Esophagus muscularis mucosa (tissue), 4 donors: ENCODE data around the gene TCF7. TPM values are rescaled to one million over a fixed set of nuclear protein-coding genes. Genes with fewer than 3 reads are reported as not detected.

Experiments
- DNase-seq: peaks from one replicate; pipeline ENCODE4 v3.0.0-alpha.2; 2017; ENCODE audit errors: extremely low spot score
- H3K27ac ChIP-seq, 4 donors: fragments of 200-600 bp; sonication (generic); replicated peaks in 1 of 4; 1 replicate in 3 of 4; 2 replicates in 1 of 4; pipeline ENCODE4 v1.5.1; 2016 to 2019; ENCODE audit warnings: mild to moderate bottlenecking in 1 of 4
- H3K27me3 ChIP-seq, 4 donors: fragments of 200-600 bp; sonication (generic); one replicate each; pipeline versions ENCODE4 v1.5.1 to v1.6.0; 2016 to 2019
- H3K36me3 ChIP-seq, 4 donors: fragments of 200-600 bp; sonication (generic); one replicate each; pipeline ENCODE4 v1.5.1; 2016 to 2019
- H3K4me1 ChIP-seq, 4 donors: fragments of 200-600 bp; sonication (generic); one replicate each; pipeline ENCODE4 v1.5.1; 2016 to 2019
- H3K4me3 ChIP-seq, 4 donors: fragments of 200-600 bp; sonication (generic); 1 replicate in 2 of 4; 2 replicates in 2 of 4; pipeline ENCODE4 v1.5.1; 2016 to 2019; ENCODE audit warnings: mild to moderate bottlenecking in 4 of 4, moderate library complexity in 1 of 4
- H3K9me3 ChIP-seq, 4 donors: fragments of 200-600 bp; sonication (generic); 1 replicate in 3 of 4; 2 replicates in 1 of 4; pipeline ENCODE4 v1.5.1; 2016 to 2019
- CTCF ChIP-seq, 3 experiments: fragments of 200-600 bp in 2 of 3; fragments of 450-650 bp in 1 of 3; sonication (generic) in 2 of 3; IDR thresholded peaks; one replicate each; pipeline ENCODE4 v1.5.1; 2017 to 2019; ENCODE audit warnings: antibody characterized with exemption in 3 of 3, mild to moderate bottlenecking in 2 of 3, moderate library complexity in 1 of 3
- EP300 ChIP-seq: sonication (generic); formaldehyde crosslinking; IDR thresholded peaks from one replicate; pipeline ENCODE4 v1.6.1; 2017; ENCODE audit warnings: antibody characterized with exemption
- POLR2A ChIP-seq: fragments of 450-650 bp; IDR thresholded peaks from one replicate; pipeline ENCODE4 v1.6.1; 2017; ENCODE audit warnings: antibody characterized with exemption, moderate library complexity, mild to moderate bottlenecking, low read depth
- POLR2AphosphoS5 ChIP-seq, 2 donors: sonication (generic); formaldehyde crosslinking; IDR thresholded peaks; one replicate each; pipeline ENCODE4 v1.6.1; 2017; ENCODE audit warnings: antibody characterized with exemption in 2 of 2
- WGBS: methylation state at CpG from one replicate; pipeline ENCODE4 v1.1.5; 2018; 5-methylcytosine and 5-hydroxymethylcytosine counted together
- intact Hi-C: fragments of 100-400 bp; cut with DNase I; formaldehyde crosslinking; loops from one replicate; pipeline ENCODE4 v1.15.1; 2023
- total RNA-seq, 4 donors: library from RNA; depleted of rRNA; stranded (reverse); fragments of >200 nt; gene quantifications; one replicate each; pipeline versions ENCODE4 v1.1.0 to v1.2.1, GENCODE V29; 2016

TCF7 gene
- total RNA-seq, 4 donors from 2014 or later: 0.99 to 2.1 (median 1.5) TPM

GRCh38 chr5:134083517-134083916 is 31.0 kb upstream of the TCF7 start:
- 68% methylated on average over 2 of the region's 5 CpGs for WGBS
- intact Hi-C loops: no loop called here
- Histone ChIP-seq H3K9me3 (no peaks in the 10 kb centered on the region), H3K27me3 (no peaks in the 10 kb centered on the region), H3K4me3 (no peak overlapping the region), H3K4me1 (no peaks in the 10 kb centered on the region), H3K27ac (no peak overlapping the region), H3K36me3 (no peaks in the 10 kb centered on the region)
- no peak for DNase-seq
- no peak for TF ChIP-seq CTCF (IDR thresholded peaks at IDR 0.05)
- TF ChIP-seq POLR2A: no peak
- no peak for TF ChIP-seq POLR2AphosphoS5 (IDR thresholded peaks at IDR 0.05)
- TF ChIP-seq EP300: no peak

GRCh38 chr5:134084022-134084565 is 30.4 kb upstream of the TCF7 start:
- TF ChIP-seq POLR2AphosphoS5 (IDR thresholded peaks at IDR 0.05) (no peak), CTCF (IDR thresholded peaks at IDR 0.05) (no peak), EP300 (no peak), POLR2A (no peak)
- Histone ChIP-seq H3K9me3 (no peaks in the 10 kb centered on the region), H3K27me3 (no peaks in the 10 kb centered on the region), H3K36me3 (no peaks in the 10 kb centered on the region), H3K4me3 (no peak overlapping the region), H3K4me1 (no peaks in the 10 kb centered on the region), H3K27ac (no peak overlapping the region)
- WGBS: 87% methylated on average over 4 of the region's 5 CpGs
- no peak for DNase-seq
- intact Hi-C loops: no loop called here

GRCh38 chr5:134084570-134084969 is 29.9 kb upstream of the TCF7 start:
- WGBS: 89% methylated on average over 1 of the region's 2 CpGs
- no peaks in the 10 kb centered on the region for H3K36me3 ChIP-seq
- no peaks in the 10 kb centered on the region for H3K27me3 ChIP-seq
- intact Hi-C loops: no loop called here
- no peak overlapping the region for H3K4me3 ChIP-seq
- no peak for DNase-seq
- TF ChIP-seq EP300 (no peak), CTCF (IDR thresholded peaks at IDR 0.05) (no peak), POLR2A (no peak), POLR2AphosphoS5 (IDR thresholded peaks at IDR 0.05) (no peak)
- no peaks in the 10 kb centered on the region for H3K9me3 ChIP-seq
- no peaks in the 10 kb centered on the region for H3K4me1 ChIP-seq
- H3K27ac ChIP-seq: no peak overlapping the region

- no peaks in the 10 kb centered on the region for H3K36me3 ChIP-seq
- H3K4me1 ChIP-seq: no peaks in the 10 kb centered on the region
- intact Hi-C loops: no loop called here
- WGBS: 95% methylated on average over 5 of the region's 6 CpGs
- no peak overlapping the region for H3K4me3 ChIP-seq
- H3K27me3 ChIP-seq: no peaks in the 10 kb centered on the region
- TF ChIP-seq POLR2AphosphoS5 (IDR thresholded peaks at IDR 0.05): no peak
- no peak for TF ChIP-seq EP300
- TF ChIP-seq CTCF (IDR thresholded peaks at IDR 0.05): no peak
- no peak for TF ChIP-seq POLR2A
- H3K9me3 ChIP-seq: no peaks in the 10 kb centered on the region
- no peak for DNase-seq
- H3K27ac ChIP-seq: no peak overlapping the region
Measured at GRCh38 chr5:134085411-134085810, 29.1 kb upstream of the TCF7 start.

- no peaks in the 10 kb centered on the region for H3K36me3 ChIP-seq
- H3K4me3 ChIP-seq: no peak overlapping the region
- intact Hi-C loops: no loop called here
- H3K9me3 ChIP-seq: no peaks in the 10 kb centered on the region
- H3K27me3 ChIP-seq: no peaks in the 10 kb centered on the region
- DNase-seq: no peak
- H3K27ac ChIP-seq: no peak overlapping the region
- H3K4me1 ChIP-seq: no peaks in the 10 kb centered on the region
- TF ChIP-seq POLR2A: no peak
- no peak for TF ChIP-seq EP300
- TF ChIP-seq POLR2AphosphoS5 (IDR thresholded peaks at IDR 0.05): no peak
- no peak for TF ChIP-seq CTCF (IDR thresholded peaks at IDR 0.05)
- WGBS: 80% methylated on average over 8 of the region's 8 CpGs
Measured at GRCh38 chr5:134086225-134086942, 28.1 kb upstream of the TCF7 start.
